Caco-2 (cell line): ENCODE measurements around the gene JAG1. TPM values are rescaled to one million over a fixed set of nuclear protein-coding genes. Genes with fewer than 3 reads are reported as not detected.

ENCODE experiments used
- BruUV-seq: library from RNA; stranded (reverse); fragments of 400-500 nt; replicated peaks from 2 replicates; lab custom pipeline; 2021; lab: Mats Ljungman, UMichigan
- CTCF ChIA-PET: fragments of 300-600 bp; sonication (Branson Sonifier 250); formaldehyde crosslinking; loops from one replicate; lab custom pipeline; 2022; ENCODE audit warnings: antibody characterized with exemption; lab: Charles Lee
- POLR2A ChIA-PET: fragments of 300-600 bp; sonication (Branson Sonifier 250); formaldehyde crosslinking; loops from one replicate; lab custom pipeline; 2022; ENCODE audit warnings: antibody characterized with exemption; lab: Charles Lee
- DNase-seq, 2 experiments: peaks; one replicate each; pipeline versions ENCODE4 v3.0.0 to v3.0.0-alpha.2; 2020 to 2022
- H3K27me3 ChIP-seq: replicated peaks from 2 replicates; pipeline ENCODE4 v1.6.0; 2011; ENCODE audit warnings: low read length; ENCODE audit not compliant: control insufficient read depth, insufficient read depth
- H3K36me3 ChIP-seq: 2 replicates; pipeline ENCODE4 v1.5.1; 2011; ENCODE audit warnings: low read length; ENCODE audit not compliant: control insufficient read depth, insufficient read depth
- H3K4me1 ChIP-seq: fragments of 250-450 bp; sonication (Bioruptor Pico); 2 replicates; pipeline ENCODE4 v1.5.1; 2020; ENCODE audit warnings: mild to moderate bottlenecking
- H3K4me3 ChIP-seq: 2 replicates; pipeline ENCODE4 v1.5.1; 2011; ENCODE audit warnings: low read depth, mild to moderate bottlenecking, control low read depth, low read length
- H3K9me3 ChIP-seq: fragments of 250-450 bp; sonication (Bioruptor Pico); 2 replicates; pipeline ENCODE4 v1.5.1; 2020; ENCODE audit warnings: mild to moderate bottlenecking, moderate library complexity
- H3K27ac Mint-ChIP-seq: one replicate; pipeline ENCODE4 v1.8.0; 2022; ENCODE audit warnings: mixed read lengths; ENCODE audit not compliant: unreplicated experiment
- H3K27me3 Mint-ChIP-seq: one replicate; pipeline ENCODE4 v1.8.0; 2022; ENCODE audit warnings: mixed read lengths; ENCODE audit not compliant: insufficient read depth, unreplicated experiment
- H3K36me3 Mint-ChIP-seq: one replicate; pipeline ENCODE4 v1.8.0; 2022; ENCODE audit warnings: mild to moderate bottlenecking, mixed read lengths; ENCODE audit not compliant: insufficient read depth, unreplicated experiment
- H3K4me1 Mint-ChIP-seq: one replicate; pipeline ENCODE4 v1.8.0; 2022; ENCODE audit warnings: low read depth, mixed read lengths; ENCODE audit not compliant: unreplicated experiment
- H3K4me3 Mint-ChIP-seq: one replicate; pipeline ENCODE4 v1.8.0; 2022; ENCODE audit warnings: mild to moderate bottlenecking, moderate library complexity, mixed read lengths; ENCODE audit not compliant: unreplicated experiment
- H3K9me3 Mint-ChIP-seq: one replicate; pipeline ENCODE4 v1.8.0; 2022; ENCODE audit warnings: mixed read lengths; ENCODE audit not compliant: unreplicated experiment
- intact Hi-C: fragments of 100-400 bp; cut with micrococcal nuclease; formaldehyde crosslinking; loops from one replicate; pipeline ENCODE4 v1.10.0; 2022; ENCODE audit not compliant: unreplicated experiment
- total RNA-seq: library from RNA; stranded (reverse); gene quantifications from 2 replicates; pipeline ENCODE4 v1.2.3, GENCODE V29; 2022
- TF ChIP-seq, protein P1 (sequence below), 2 experiments: fragments of 200-600 bp in 1 of 2; IDR thresholded peaks; 1 replicate in 1 of 2; 2 replicates in 1 of 2; pipeline versions ENCODE4 v1.5.1 to v1.8.0; 2011 to 2022; ENCODE audit warnings: antibody characterized with exemption in 1 of 2, control low read depth in 1 of 2, inconsistent platforms in 1 of 2, low read depth in 1 of 2, low read length in 1 of 2, mild to moderate bottlenecking in 1 of 2, moderate library complexity in 1 of 2; ENCODE audit not compliant: insufficient read depth in 1 of 2, severe bottlenecking in 1 of 2, unreplicated experiment in 1 of 2

Gene JAG1
- total RNA-seq, 1 experiment from 2014 or later = 69.8 TPM

DNA sequence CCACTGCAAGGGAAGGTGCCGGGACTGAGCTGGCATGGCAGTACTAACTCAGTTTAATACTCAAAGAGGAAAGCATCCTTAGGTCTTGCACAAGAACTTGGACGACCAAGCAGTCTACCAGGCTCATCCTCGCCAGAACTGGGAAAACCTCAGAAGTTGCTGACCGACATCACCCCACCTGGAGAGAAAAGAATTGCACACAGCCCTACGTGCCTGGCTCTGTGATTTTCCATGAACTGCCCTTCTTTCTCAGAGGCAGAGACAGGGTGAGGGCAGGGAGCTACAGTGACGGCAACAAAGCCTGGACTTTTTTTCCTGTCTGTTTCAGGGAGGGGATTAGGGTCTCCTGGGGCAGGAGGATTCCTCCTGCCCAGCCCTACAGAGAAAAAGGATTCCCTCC, 8.0 kb downstream of the JAG1 start:
- no TSS peak for BruUV-seq
- no peaks in the 10 kb centered on the region for H3K27me3 Mint-ChIP-seq

GRCh38 chr20:10665027-10665561, 8.7 kb downstream of the JAG1 start:
- POLR2A ChIA-PET = no interaction called here
- H3K4me1 Mint-ChIP-seq = peaks cover 56% of the 10 kb centered on the region

More for the DNA sequence above, 8.0 kb downstream of the JAG1 start:
- H3K36me3 ChIP-seq = peaks cover 8% of the 10 kb centered on the region
- TF ChIP-seq, protein P1, sequence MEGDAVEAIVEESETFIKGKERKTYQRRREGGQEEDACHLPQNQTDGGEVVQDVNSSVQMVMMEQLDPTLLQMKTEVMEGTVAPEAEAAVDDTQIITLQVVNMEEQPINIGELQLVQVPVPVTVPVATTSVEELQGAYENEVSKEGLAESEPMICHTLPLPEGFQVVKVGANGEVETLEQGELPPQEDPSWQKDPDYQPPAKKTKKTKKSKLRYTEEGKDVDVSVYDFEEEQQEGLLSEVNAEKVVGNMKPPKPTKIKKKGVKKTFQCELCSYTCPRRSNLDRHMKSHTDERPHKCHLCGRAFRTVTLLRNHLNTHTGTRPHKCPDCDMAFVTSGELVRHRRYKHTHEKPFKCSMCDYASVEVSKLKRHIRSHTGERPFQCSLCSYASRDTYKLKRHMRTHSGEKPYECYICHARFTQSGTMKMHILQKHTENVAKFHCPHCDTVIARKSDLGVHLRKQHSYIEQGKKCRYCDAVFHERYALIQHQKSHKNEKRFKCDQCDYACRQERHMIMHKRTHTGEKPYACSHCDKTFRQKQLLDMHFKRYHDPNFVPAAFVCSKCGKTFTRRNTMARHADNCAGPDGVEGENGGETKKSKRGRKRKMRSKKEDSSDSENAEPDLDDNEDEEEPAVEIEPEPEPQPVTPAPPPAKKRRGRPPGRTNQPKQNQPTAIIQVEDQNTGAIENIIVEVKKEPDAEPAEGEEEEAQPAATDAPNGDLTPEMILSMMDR (IDR thresholded peaks at IDR 0.05; ENCODE audit: insufficient read depth in 1 of 2, low read depth in 1 of 2, low read length in 1 of 2, severe bottlenecking in 1 of 2, unreplicated experiment in 1 of 2) = no peak
- peaks cover 52% of the 10 kb centered on the region for H3K4me1 ChIP-seq
- Mint-ChIP-seq H3K4me3 (no peak overlapping the region), H3K27ac (peak overlapping the region; percentile 69), H3K36me3 (peaks cover 94% of the 10 kb centered on the region), H3K4me1 (peaks cover 56% of the 10 kb centered on the region), H3K9me3 (no peaks in the 10 kb centered on the region)
- intact Hi-C loops = no loop called here
- CTCF ChIA-PET = no interaction called here
- H3K9me3 ChIP-seq = no peaks in the 10 kb centered on the region
- POLR2A ChIA-PET = no interaction called here
- H3K4me3 ChIP-seq = no peak overlapping the region
- H3K27me3 ChIP-seq = no peaks in the 10 kb centered on the region
- no peak for DNase-seq

GRCh38 chr20:10663756-10664155, 10.0 kb downstream of the JAG1 start:
- intact Hi-C loops = no loop called here
- no peaks in the 10 kb centered on the region for H3K27me3 Mint-ChIP-seq
- no peaks in the 10 kb centered on the region for H3K27me3 ChIP-seq
- POLR2A ChIA-PET = no interaction called here
- H3K4me3 ChIP-seq = no peak overlapping the region
- H3K36me3 ChIP-seq = peaks cover 5% of the 10 kb centered on the region
- peaks cover 68% of the 10 kb centered on the region for H3K4me1 Mint-ChIP-seq
- no peak overlapping the region for H3K4me3 Mint-ChIP-seq
- peaks cover 94% of the 10 kb centered on the region for H3K36me3 Mint-ChIP-seq
- H3K9me3 Mint-ChIP-seq = no peaks in the 10 kb centered on the region
- CTCF ChIA-PET = interaction anchor here (1.4 kb wide), 1 partner anchor 10 kb away, joined by 4 read pairs; the partner anchor contains the start of gene JAG1
- no peak for DNase-seq
- TF ChIP-seq, protein P1 (IDR thresholded peaks at IDR 0.05; ENCODE audit: insufficient read depth in 1 of 2, low read depth in 1 of 2, low read length in 1 of 2, severe bottlenecking in 1 of 2, unreplicated experiment in 1 of 2) = no peak
- BruUV-seq = no TSS peak
- H3K4me1 ChIP-seq = peaks cover 64% of the 10 kb centered on the region
- peak overlapping the region; percentile 69 for H3K27ac Mint-ChIP-seq
- no peaks in the 10 kb centered on the region for H3K9me3 ChIP-seq

More at GRCh38 chr20:10665027-10665561, 8.7 kb downstream of the JAG1 start:
- Mint-ChIP-seq H3K4me3 (no peak overlapping the region), H3K27me3 (no peaks in the 10 kb centered on the region), H3K36me3 (peaks cover 94% of the 10 kb centered on the region), H3K9me3 (no peaks in the 10 kb centered on the region), H3K27ac (peak overlapping the region; percentile 69)
- TF ChIP-seq, protein P1 (IDR thresholded peaks at IDR 0.05; ENCODE audit: insufficient read depth in 1 of 2, low read depth in 1 of 2, low read length in 1 of 2, severe bottlenecking in 1 of 2, unreplicated experiment in 1 of 2) = no peak
- Histone ChIP-seq H3K36me3 (peaks cover 7% of the 10 kb centered on the region), H3K27me3 (no peaks in the 10 kb centered on the region), H3K4me3 (no peak overlapping the region), H3K4me1 (peaks cover 59% of the 10 kb centered on the region), H3K9me3 (no peaks in the 10 kb centered on the region)
- CTCF ChIA-PET = interaction anchor here (1.4 kb wide), 1 partner anchor 9 kb away, joined by 4 read pairs; the partner anchor contains the start of gene JAG1
- intact Hi-C loops = no loop called here
- BruUV-seq = no TSS peak
- DNase-seq = no peak
